Breast epithelium (tissue), 4 donors: ENCODE measurements around the gene LIPE. TPM values are rescaled to one million over a fixed set of nuclear protein-coding genes. Genes with fewer than 3 reads are reported as not detected.

Experiments
- DNase-seq, 2 donors: peaks; one replicate each; pipeline ENCODE4 v3.0.0-alpha.2; 2019; ENCODE audit warnings: low spot score in 2 of 2
- H3K27ac ChIP-seq, 2 donors: fragments of 200-600 bp; sonication (generic) in 1 of 2; one replicate each; pipeline ENCODE4 v1.5.1; 2016 to 2019; ENCODE audit warnings: mild to moderate bottlenecking in 1 of 2
- H3K27me3 ChIP-seq, 2 donors: fragments of 200-600 bp; sonication (generic) in 1 of 2; one replicate each; pipeline versions ENCODE4 v1.5.1 to v1.6.0; 2017 to 2019; ENCODE audit warnings: control low read depth in 1 of 2, mild to moderate bottlenecking in 1 of 2
- H3K36me3 ChIP-seq: fragments of 200-600 bp; one replicate; pipeline ENCODE4 v1.5.1; 2019
- H3K4me1 ChIP-seq, 2 donors: fragments of 200-600 bp; sonication (generic); one replicate each; pipeline ENCODE4 v1.5.1; 2016 to 2019; ENCODE audit warnings: control low read depth in 1 of 2
- H3K4me3 ChIP-seq, 3 donors: fragments of 200-600 bp; sonication (generic); 1 replicate in 2 of 3; 2 replicates in 1 of 3; pipeline ENCODE4 v1.5.1; 2016 to 2019; ENCODE audit warnings: mild to moderate bottlenecking in 3 of 3, moderate library complexity in 2 of 3
- H3K9me3 ChIP-seq, 2 donors: fragments of 200-600 bp; sonication (generic) in 1 of 2; one replicate each; pipeline ENCODE4 v1.5.1; 2016 to 2019; ENCODE audit warnings: control low read depth in 1 of 2
- POLR2A ChIP-seq: fragments of 450-650 bp; IDR thresholded peaks from one replicate; pipeline ENCODE4 v1.6.1; 2016; ENCODE audit warnings: antibody characterized with exemption, mild to moderate bottlenecking, moderate library complexity
- POLR2AphosphoS5 ChIP-seq, 3 donors: sonication (generic); formaldehyde crosslinking; IDR thresholded peaks; one replicate each; pipeline ENCODE4 v1.6.1; 2017; ENCODE audit warnings: antibody characterized with exemption in 3 of 3
- intact Hi-C: fragments of 100-400 bp; cut with DNase I; formaldehyde crosslinking; loops from one replicate; pipeline ENCODE4 v1.15.1; 2023; ENCODE audit warnings: low total_unique reads
- total RNA-seq, 3 donors: library from RNA; depleted of rRNA; stranded (reverse); fragments of >200 nt; gene quantifications; one replicate each; pipeline ENCODE4 v1.1.0, GENCODE V29; 2016
- TF ChIP-seq, protein P1 (sequence below), 3 donors: fragments of 450-650 bp; IDR thresholded peaks; one replicate each; pipeline ENCODE4 v1.5.1; 2016 to 2017; ENCODE audit warnings: antibody characterized with exemption in 3 of 3, mild to moderate bottlenecking in 3 of 3, moderate library complexity in 3 of 3

LIPE gene
- total RNA-seq, 3 donors from 2014 or later = 152 to 1,550 (median 380) TPM

GRCh38 chr19:42402376-42403116 lies 24.6 kb downstream of the LIPE start:
- no peaks in the 10 kb centered on the region for H3K27me3 ChIP-seq
- no peak for DNase-seq
- no peaks in the 10 kb centered on the region for H3K9me3 ChIP-seq
- peak overlapping the region; percentile 82 to 84 for H3K27ac ChIP-seq
- peaks cover 4% of the 10 kb centered on the region in 2 donors for H3K4me1 ChIP-seq
- H3K4me3 ChIP-seq = peak overlapping the region; percentile 55 to 78 (median 70)
- H3K36me3 ChIP-seq = no peaks in the 10 kb centered on the region
- intact Hi-C loops = no loop called here
- TF ChIP-seq, protein P1, sequence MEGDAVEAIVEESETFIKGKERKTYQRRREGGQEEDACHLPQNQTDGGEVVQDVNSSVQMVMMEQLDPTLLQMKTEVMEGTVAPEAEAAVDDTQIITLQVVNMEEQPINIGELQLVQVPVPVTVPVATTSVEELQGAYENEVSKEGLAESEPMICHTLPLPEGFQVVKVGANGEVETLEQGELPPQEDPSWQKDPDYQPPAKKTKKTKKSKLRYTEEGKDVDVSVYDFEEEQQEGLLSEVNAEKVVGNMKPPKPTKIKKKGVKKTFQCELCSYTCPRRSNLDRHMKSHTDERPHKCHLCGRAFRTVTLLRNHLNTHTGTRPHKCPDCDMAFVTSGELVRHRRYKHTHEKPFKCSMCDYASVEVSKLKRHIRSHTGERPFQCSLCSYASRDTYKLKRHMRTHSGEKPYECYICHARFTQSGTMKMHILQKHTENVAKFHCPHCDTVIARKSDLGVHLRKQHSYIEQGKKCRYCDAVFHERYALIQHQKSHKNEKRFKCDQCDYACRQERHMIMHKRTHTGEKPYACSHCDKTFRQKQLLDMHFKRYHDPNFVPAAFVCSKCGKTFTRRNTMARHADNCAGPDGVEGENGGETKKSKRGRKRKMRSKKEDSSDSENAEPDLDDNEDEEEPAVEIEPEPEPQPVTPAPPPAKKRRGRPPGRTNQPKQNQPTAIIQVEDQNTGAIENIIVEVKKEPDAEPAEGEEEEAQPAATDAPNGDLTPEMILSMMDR (IDR thresholded peaks at IDR 0.05) = no peak
- TF ChIP-seq POLR2A (no peak), POLR2AphosphoS5 (IDR thresholded peaks at IDR 0.05) (no peak)

- H3K27me3 ChIP-seq = no peaks in the 10 kb centered on the region
- H3K36me3 ChIP-seq = no peaks in the 10 kb centered on the region
- H3K4me1 ChIP-seq = peaks cover 4 to 5% of the 10 kb centered on the region in 2 donors
- peak; percentile 85 to 87 for DNase-seq
- H3K4me3 ChIP-seq = peak overlapping the region; percentile 55 to 78 (median 70)
- intact Hi-C loops = no loop called here
- H3K9me3 ChIP-seq = no peaks in the 10 kb centered on the region
- TF ChIP-seq, protein P1 (IDR thresholded peaks at IDR 0.05) = peak; percentile 76 to 78 (median 78)
- peak in 2 of 3 donors; percentile 26 to 52 for TF ChIP-seq POLR2AphosphoS5 (IDR thresholded peaks at IDR 0.05)
- TF ChIP-seq POLR2A = no peak
- peak overlapping the region; percentile 82 to 84 for H3K27ac ChIP-seq
Observed at GRCh38 chr19:42401365-42402303, 25.6 kb downstream of the LIPE start.

DNA sequence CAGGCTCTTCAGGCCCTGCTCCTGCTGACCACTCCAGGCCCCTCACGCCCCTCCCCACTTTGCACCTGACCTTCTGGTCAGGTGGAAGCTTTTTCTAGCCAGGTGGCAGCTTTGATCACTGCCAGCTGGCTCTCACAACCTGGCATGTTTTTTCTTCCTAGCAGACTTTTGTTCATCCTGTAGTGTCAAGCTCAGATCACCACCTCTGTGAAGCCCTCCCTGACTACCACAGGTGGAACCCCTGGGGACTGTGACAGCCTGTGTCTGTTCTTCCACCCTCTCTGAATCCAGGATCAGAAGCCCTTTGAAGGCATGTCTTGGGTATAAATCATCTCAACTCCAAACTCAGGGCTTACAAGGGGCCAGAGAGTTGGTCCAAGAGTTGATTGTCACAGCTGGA lies 26.8 kb downstream of the LIPE start:
- TF ChIP-seq, protein P1 (IDR thresholded peaks at IDR 0.05) = no peak
- TF ChIP-seq POLR2A (no peak), POLR2AphosphoS5 (IDR thresholded peaks at IDR 0.05) (no peak)
- H3K4me3 ChIP-seq = no peak overlapping the region
- intact Hi-C loops = no loop called here
- H3K27ac ChIP-seq = no peak overlapping the region
- H3K36me3 ChIP-seq = no peaks in the 10 kb centered on the region
- H3K4me1 ChIP-seq = peaks cover 5 to 7% of the 10 kb centered on the region in 2 donors
- DNase-seq = no peak
- no peaks in the 10 kb centered on the region for H3K27me3 ChIP-seq
- H3K9me3 ChIP-seq = no peaks in the 10 kb centered on the region

DNA sequence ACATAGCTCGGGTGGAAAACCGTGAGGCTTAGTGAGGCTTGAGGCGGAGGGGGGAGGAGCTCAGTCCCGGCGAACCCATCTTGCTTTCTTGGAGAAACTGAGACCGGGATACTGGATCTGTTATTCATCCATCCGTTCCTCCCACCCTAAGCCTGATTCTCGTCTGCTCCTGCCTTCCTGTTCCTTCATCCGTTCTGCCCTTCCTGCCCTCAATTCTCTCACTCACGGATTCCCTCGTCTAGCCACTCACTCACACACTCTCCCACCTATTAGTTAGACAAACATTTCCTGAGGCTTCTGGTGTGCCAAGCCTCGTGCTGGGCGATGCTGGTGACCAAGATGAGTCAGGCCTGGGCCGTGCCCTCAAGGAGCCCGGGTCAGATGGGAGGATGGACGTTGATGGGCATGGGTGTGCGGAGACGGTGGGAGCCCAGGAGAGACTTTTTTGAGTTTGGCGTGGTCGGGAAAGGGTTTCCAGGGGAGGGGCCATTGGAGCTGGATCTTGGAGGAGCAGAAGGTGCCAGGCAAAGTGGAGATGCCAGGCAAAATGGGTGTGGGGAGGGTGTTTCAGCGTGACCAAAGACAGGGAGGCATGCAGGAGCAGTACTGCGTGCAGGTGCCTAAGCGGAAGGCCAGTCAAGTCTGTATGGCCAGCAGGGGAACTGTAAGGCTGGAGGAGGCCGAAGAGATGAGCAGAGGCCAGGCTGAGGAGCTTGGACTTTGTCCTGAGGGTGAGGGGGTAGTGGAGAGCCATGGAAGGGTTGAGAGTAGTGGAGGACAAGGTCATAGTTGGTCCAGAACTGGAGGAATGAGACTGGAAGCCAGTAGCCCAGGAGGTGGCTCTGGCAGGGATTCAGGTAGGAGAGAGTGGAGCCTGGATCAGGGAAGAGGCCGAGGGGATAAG lies 29.7 kb downstream of the LIPE start:
- TF ChIP-seq, protein P1 (IDR thresholded peaks at IDR 0.05) = no peak
- TF ChIP-seq POLR2AphosphoS5 (IDR thresholded peaks at IDR 0.05) = peak in 1 of 3 donors; percentile 9
- peak overlapping the region; percentile 44 to 67 (median 55) for H3K4me3 ChIP-seq
- H3K27me3 ChIP-seq = no peaks in the 10 kb centered on the region
- intact Hi-C loops = no loop called here
- peaks cover 5 to 7% of the 10 kb centered on the region in 2 donors for H3K4me1 ChIP-seq
- no peaks in the 10 kb centered on the region for H3K9me3 ChIP-seq
- peak in 1 of 2 donors; percentile 25 for DNase-seq
- peak overlapping the region; percentile 98 to 99 for H3K27ac ChIP-seq
- no peaks in the 10 kb centered on the region for H3K36me3 ChIP-seq
